ENCODE measurements around the gene COX10.

- TF ChIP-seq CTCF (conservative IDR thresholded peaks at IDR 0.05; ENCODE audit: low read length) (no peak), EZH2phosphoT487 (IDR thresholded peaks at IDR 0.05; ENCODE audit: borderline replicate concordance, low read depth, low read length) (no peak)
Observed at GRCh38 chr17:14168582-14168981, 99.3 kb downstream of the COX10 start.

All from OCI-LY7 (cell line).